MM.1S (cell line): ENCODE measurements around the gene TRMT44.

Source experiments
- EZH2 ChIP-seq: fragments of 300-600 bp; sonication (generic); optimal IDR thresholded peaks from 2 replicates; pipeline ENCODE3; 2017; ENCODE audit warnings: low read depth, mild to moderate bottlenecking, antibody characterized with exemption, low read length, mixed read lengths
- EZH2phosphoT487 ChIP-seq: fragments of 300-600 bp; sonication (generic); IDR thresholded peaks from 2 replicates; pipeline ENCODE4 v1.6.1; 2018; ENCODE audit warnings: antibody characterized with exemption, low read length
- TF ChIP-seq, protein P1 (sequence below): fragments of 300-600 bp; sonication (generic); IDR thresholded peaks from 2 replicates; pipeline ENCODE4 v1.5.1; 2016; ENCODE audit warnings: antibody characterized with exemption, low read length, mixed read lengths

DNA sequence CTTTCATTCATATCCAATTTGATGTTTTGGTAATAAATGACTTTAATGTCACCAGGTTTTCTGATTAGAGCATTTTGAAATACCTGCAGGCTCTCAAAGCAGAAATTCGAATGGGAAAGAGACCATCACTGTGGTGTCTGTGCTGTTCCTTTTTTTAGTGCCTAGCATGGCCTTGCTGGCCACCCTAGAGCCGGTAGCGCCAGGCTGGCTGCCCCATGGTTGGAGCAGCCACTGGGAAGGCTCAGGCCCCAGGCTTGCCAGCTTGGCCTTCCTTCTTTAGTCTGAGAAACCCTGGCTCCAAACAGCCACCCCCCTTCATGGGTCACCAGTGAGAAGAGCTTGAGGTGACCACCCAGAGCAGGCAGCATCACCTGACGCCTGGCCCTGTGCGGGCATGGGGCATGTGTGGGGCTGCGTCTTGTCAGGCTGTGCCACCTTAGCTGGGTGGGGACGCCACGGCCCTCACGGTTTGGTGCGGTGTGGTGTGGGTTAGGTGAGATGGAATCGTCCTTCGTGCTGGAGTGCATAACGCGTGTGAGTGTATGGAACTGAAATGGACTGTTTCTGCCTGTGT lies 30.0 kb downstream of the TRMT44 start:
- TF ChIP-seq, protein P1, sequence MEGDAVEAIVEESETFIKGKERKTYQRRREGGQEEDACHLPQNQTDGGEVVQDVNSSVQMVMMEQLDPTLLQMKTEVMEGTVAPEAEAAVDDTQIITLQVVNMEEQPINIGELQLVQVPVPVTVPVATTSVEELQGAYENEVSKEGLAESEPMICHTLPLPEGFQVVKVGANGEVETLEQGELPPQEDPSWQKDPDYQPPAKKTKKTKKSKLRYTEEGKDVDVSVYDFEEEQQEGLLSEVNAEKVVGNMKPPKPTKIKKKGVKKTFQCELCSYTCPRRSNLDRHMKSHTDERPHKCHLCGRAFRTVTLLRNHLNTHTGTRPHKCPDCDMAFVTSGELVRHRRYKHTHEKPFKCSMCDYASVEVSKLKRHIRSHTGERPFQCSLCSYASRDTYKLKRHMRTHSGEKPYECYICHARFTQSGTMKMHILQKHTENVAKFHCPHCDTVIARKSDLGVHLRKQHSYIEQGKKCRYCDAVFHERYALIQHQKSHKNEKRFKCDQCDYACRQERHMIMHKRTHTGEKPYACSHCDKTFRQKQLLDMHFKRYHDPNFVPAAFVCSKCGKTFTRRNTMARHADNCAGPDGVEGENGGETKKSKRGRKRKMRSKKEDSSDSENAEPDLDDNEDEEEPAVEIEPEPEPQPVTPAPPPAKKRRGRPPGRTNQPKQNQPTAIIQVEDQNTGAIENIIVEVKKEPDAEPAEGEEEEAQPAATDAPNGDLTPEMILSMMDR: no peak
- TF ChIP-seq EZH2 (no peak), EZH2phosphoT487 (no peak)
